HUES64 (cell line): ENCODE data around the gene PAQR4.

Experiments
- H3K27ac ChIP-seq: 2 replicates; pipeline ENCODE4 v1.7.0; 2013; ENCODE audit warnings: low read depth, low read length, inconsistent platforms
- H3K27me3 ChIP-seq: 2 replicates; pipeline ENCODE4 v1.6.1; 2013; ENCODE audit warnings: mild to moderate bottlenecking, low read length; ENCODE audit not compliant: insufficient read depth
- H3K36me3 ChIP-seq: 2 replicates; pipeline ENCODE4 v1.6.1; 2013; ENCODE audit warnings: mild to moderate bottlenecking, low read length; ENCODE audit not compliant: insufficient read depth
- H3K4me1 ChIP-seq: 2 replicates; pipeline ENCODE4 v1.6.1; 2013; ENCODE audit warnings: mild to moderate bottlenecking, low read length, moderate library complexity; ENCODE audit not compliant: insufficient read depth
- H3K4me3 ChIP-seq: 2 replicates; pipeline ENCODE4 v1.5.1; 2013; ENCODE audit warnings: mild to moderate bottlenecking, low read length, moderate library complexity
- H3K9ac ChIP-seq: 2 replicates; pipeline ENCODE4 v1.6.1; 2013; ENCODE audit warnings: mild to moderate bottlenecking, low read depth, low read length
- H3K9me3 ChIP-seq: 2 replicates; pipeline ENCODE4 v1.6.1; 2013; ENCODE audit warnings: low read depth, low read length; ENCODE audit not compliant: insufficient read depth
- WGBS: fragments of 150-250, 120-280 bp; methylation state at CpG from one replicate; pipeline ENCODE4 v1.1.7; 2013; ENCODE audit warnings: missing lambda C conversion rate; 5-methylcytosine and 5-hydroxymethylcytosine counted together

Gene PAQR4

DNA sequence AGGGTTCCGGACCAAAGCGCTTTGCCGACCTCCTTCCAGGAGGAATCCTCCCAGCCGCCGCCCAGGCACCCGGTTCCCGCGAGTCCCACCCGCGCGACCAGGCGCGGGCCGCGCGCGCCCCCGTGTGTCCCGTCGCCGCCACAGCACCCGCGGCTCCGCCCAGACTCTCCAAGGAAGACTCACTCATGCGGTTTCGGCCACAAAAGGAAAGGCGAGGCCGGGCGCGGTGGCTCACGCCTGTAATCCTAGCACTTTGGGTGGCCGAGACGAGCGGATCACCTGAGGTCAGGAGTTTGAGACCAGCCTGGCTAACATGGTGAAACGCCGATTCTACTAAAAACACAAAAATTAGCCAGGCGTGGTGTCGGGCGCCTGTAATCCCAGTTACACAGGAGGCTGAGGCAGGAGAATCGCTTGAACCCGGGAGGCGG lies 14.6 kb downstream of the PAQR4 start:
- Histone ChIP-seq H3K4me1 (peaks cover 27% of the 10 kb centered on the region), H3K27me3 (no peaks in the 10 kb centered on the region), H3K4me3 (no peak overlapping the region)

GRCh38 chr16:2985462-2985861 lies 16.3 kb downstream of the PAQR4 start:
- 92% methylated on average over 9 of the region's 9 CpGs for WGBS
- H3K4me3 ChIP-seq = no peak overlapping the region
- no peaks in the 10 kb centered on the region for H3K27me3 ChIP-seq
- H3K36me3 ChIP-seq = no peaks in the 10 kb centered on the region
- peaks cover 32% of the 10 kb centered on the region for H3K4me1 ChIP-seq
- H3K9me3 ChIP-seq = no peaks in the 10 kb centered on the region
- H3K9ac ChIP-seq = no peak overlapping the region
- no peak overlapping the region for H3K27ac ChIP-seq

More for the DNA sequence above, 14.6 kb downstream of the PAQR4 start:
- Histone ChIP-seq H3K27ac (no peak overlapping the region), H3K36me3 (no peaks in the 10 kb centered on the region), H3K9ac (no peak overlapping the region), H3K9me3 (no peaks in the 10 kb centered on the region)
- WGBS = 16% methylated on average over 42 of the region's 42 CpGs

GRCh38 chr16:2985893-2986355 lies 16.8 kb downstream of the PAQR4 start:
- Histone ChIP-seq H3K27ac (no peak overlapping the region), H3K36me3 (no peaks in the 10 kb centered on the region), H3K4me3 (no peak overlapping the region), H3K27me3 (no peaks in the 10 kb centered on the region), H3K9me3 (no peaks in the 10 kb centered on the region), H3K9ac (no peak overlapping the region), H3K4me1 (peaks cover 35% of the 10 kb centered on the region)
- 92% methylated on average over 15 of the region's 15 CpGs for WGBS

DNA sequence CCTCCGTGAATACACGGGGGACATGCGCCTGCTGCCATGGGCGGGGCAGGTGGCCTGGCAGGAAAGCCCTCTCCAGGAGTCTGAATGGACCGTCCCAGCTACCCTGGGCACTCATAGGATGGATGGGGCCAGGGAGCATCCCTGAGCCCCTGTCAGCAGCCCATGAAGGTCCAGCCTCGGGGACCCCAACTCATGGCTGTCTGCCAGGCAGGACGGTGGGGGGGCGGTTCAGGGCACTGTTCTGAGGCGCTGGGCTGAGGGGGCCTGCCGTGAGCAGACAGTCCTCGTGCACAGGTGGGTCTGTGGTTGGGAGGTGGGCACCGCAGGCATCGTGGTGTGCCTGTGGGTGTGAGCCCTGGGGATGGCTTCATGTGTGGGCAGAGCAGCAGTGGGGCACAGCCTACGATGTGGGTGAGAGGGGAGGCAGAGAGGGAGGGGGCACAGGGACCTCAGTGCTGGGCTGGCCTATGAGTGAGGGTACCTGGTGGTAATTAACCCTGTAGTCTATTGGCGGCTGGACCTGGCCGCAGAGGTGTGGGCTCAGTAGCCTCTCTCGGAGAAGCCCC lies 17.6 kb downstream of the PAQR4 start:
- Histone ChIP-seq H3K4me1 (peaks cover 29% of the 10 kb centered on the region), H3K4me3 (no peak overlapping the region), H3K36me3 (no peaks in the 10 kb centered on the region)

GRCh38 chr16:2987286-2987685 lies 18.1 kb downstream of the PAQR4 start:
- Histone ChIP-seq H3K36me3 (no peaks in the 10 kb centered on the region), H3K4me1 (peaks cover 23% of the 10 kb centered on the region), H3K4me3 (no peak overlapping the region), H3K27me3 (no peaks in the 10 kb centered on the region), H3K9me3 (no peaks in the 10 kb centered on the region), H3K27ac (no peak overlapping the region), H3K9ac (no peak overlapping the region)
- 87% methylated on average over 9 of the region's 9 CpGs for whole genome bisulfite sequencing

More for the DNA sequence above, 17.6 kb downstream of the PAQR4 start:
- no peaks in the 10 kb centered on the region for H3K27me3 ChIP-seq
- H3K27ac ChIP-seq = no peak overlapping the region
- no peak overlapping the region for H3K9ac ChIP-seq
- no peaks in the 10 kb centered on the region for H3K9me3 ChIP-seq
- 90% methylated on average over 17 of the region's 17 CpGs for WGBS

DNA sequence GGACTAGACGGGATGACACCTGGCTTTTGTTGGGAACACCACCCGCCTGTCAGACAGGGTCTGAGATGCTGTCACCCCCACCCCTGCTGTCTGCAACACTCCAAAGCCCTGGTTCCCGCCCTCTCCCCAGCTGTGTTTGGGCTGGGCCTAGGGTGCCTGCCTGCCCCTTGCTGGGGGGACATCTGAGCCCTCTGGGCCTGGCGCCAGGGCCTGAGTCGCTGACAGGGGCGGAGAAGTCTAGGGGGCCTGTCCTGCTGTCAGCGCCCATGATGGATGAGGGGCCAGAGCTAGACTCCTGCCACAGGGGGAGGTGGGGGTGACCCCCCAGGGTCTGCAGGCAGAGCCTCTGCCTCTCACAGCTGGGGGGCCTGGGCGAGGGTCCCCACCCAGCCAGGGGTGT lies 18.7 kb downstream of the PAQR4 start:
- Histone ChIP-seq H3K27ac (no peak overlapping the region), H3K9me3 (no peaks in the 10 kb centered on the region), H3K27me3 (no peaks in the 10 kb centered on the region), H3K4me3 (no peak overlapping the region), H3K4me1 (peaks cover 20% of the 10 kb centered on the region), H3K36me3 (no peaks in the 10 kb centered on the region), H3K9ac (no peak overlapping the region)
- WGBS = 70% methylated on average over 8 of the region's 8 CpGs

GRCh38 chr16:2988590-2989099 lies 19.5 kb downstream of the PAQR4 start:
- Histone ChIP-seq H3K27me3 (no peaks in the 10 kb centered on the region), H3K4me3 (no peak overlapping the region), H3K27ac (no peak overlapping the region), H3K9me3 (no peaks in the 10 kb centered on the region), H3K4me1 (peaks cover 16% of the 10 kb centered on the region), H3K36me3 (no peaks in the 10 kb centered on the region), H3K9ac (no peak overlapping the region)
- 57% methylated on average over 8 of the region's 8 CpGs for WGBS

- Histone ChIP-seq H3K4me3 (no peak overlapping the region), H3K27ac (no peak overlapping the region), H3K27me3 (no peaks in the 10 kb centered on the region), H3K9me3 (no peaks in the 10 kb centered on the region), H3K9ac (no peak overlapping the region), H3K4me1 (peaks cover 16% of the 10 kb centered on the region), H3K36me3 (no peaks in the 10 kb centered on the region)
- 73% methylated on average over 10 of the region's 10 CpGs for WGBS
Observed at GRCh38 chr16:2990891-2991290, 21.7 kb downstream of the PAQR4 start.

- Histone ChIP-seq H3K4me1 (peaks cover 16% of the 10 kb centered on the region), H3K9ac (no peak overlapping the region), H3K27ac (no peak overlapping the region), H3K9me3 (no peaks in the 10 kb centered on the region), H3K27me3 (no peaks in the 10 kb centered on the region), H3K4me3 (no peak overlapping the region), H3K36me3 (no peaks in the 10 kb centered on the region)
- 90% methylated on average over 11 of the region's 12 CpGs for WGBS
Observed at GRCh38 chr16:2991566-2992261, 22.6 kb downstream of the PAQR4 start.

- H3K9me3 ChIP-seq = no peaks in the 10 kb centered on the region
- H3K36me3 ChIP-seq = no peaks in the 10 kb centered on the region
- no peak overlapping the region for H3K4me3 ChIP-seq
- no peak overlapping the region for H3K9ac ChIP-seq
- no peaks in the 10 kb centered on the region for H3K27me3 ChIP-seq
- peaks cover 16% of the 10 kb centered on the region for H3K4me1 ChIP-seq
- H3K27ac ChIP-seq = no peak overlapping the region
- WGBS = 92% methylated on average over 11 of the region's 14 CpGs
Observed at GRCh38 chr16:2992383-2993081, 23.4 kb downstream of the PAQR4 start.

DNA sequence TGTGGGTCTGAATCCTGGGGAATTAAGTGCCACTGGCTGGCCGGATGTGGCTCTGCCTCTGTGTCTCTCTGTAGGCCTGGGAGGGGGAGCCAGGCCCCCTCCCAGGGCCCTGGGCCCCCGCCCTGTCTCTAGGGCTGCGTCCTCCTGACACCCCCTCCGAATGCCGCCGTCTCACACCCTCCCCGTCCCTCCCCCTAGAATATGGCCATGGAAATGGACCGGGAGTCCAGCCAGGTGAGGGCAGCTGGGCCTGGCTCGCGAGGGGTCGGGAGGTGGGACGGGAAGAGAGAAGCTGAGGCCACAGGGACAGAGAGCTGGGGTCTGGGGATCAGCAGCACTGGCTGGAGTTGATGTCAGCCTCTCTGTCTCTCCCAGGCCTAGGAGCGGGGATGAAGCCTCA lies 27.1 kb downstream of the PAQR4 start:
- Histone ChIP-seq H3K9me3 (no peaks in the 10 kb centered on the region), H3K4me1 (no peaks in the 10 kb centered on the region), H3K27me3 (no peaks in the 10 kb centered on the region), H3K9ac (no peak overlapping the region), H3K4me3 (no peak overlapping the region), H3K36me3 (no peaks in the 10 kb centered on the region), H3K27ac (no peak overlapping the region)
- 86% methylated on average over 13 of the region's 13 CpGs for WGBS
